B cell (primary cell): Measurements from ENCODE around the gene PI4KB.

Experiments
- EZH2 ChIP-seq: IDR thresholded peaks from 2 replicates; pipeline ENCODE4 v1.6.1; 2012; ENCODE audit warnings: borderline replicate concordance, low read depth, mild to moderate bottlenecking, moderate library complexity, low read length; ENCODE audit not compliant: insufficient read depth, poor library complexity, severe bottlenecking
- TF ChIP-seq, protein P1 (sequence below): fragments of 200-600 bp; IDR thresholded peaks from one replicate; pipeline ENCODE4 v1.8.0; 2022; ENCODE audit warnings: antibody characterized with exemption, mild to moderate bottlenecking

DNA sequence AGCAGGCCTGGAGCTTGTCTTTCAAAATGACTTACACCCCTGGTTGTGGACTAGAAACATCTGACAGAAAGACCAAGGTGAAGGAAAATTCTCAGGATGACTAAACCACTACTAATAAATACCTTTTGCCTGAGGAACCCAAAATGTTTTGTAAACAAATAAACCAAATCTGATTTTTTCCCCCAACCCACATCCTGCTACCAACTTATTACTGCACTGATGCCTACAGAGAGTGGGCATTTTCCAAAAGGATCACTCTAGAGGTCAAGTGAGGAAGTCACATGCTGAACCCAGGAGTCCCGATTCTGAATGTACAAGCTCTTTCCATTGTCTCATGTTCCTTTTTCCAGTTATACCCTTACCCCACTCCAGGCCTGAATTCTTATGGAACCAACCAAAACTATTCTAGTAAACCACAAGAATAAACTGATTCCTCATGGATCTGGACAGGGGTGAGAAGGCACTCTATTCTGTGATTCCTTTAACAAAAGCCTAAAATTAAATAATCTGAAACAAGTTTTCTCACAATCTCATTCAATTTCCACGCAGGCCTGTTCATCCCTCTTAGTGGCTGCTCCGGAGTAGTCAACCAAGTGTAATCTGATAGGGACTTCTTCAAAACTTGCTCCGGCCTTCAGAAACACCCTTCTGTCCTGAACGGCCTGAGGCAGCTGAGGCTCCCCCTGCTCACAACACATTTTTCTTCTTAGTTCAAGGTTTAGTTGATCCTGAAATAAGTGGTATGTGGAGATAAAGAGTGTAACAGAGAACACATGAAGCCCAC lies 1.4 kb downstream of the PI4KB start:
- TF ChIP-seq, protein P1, sequence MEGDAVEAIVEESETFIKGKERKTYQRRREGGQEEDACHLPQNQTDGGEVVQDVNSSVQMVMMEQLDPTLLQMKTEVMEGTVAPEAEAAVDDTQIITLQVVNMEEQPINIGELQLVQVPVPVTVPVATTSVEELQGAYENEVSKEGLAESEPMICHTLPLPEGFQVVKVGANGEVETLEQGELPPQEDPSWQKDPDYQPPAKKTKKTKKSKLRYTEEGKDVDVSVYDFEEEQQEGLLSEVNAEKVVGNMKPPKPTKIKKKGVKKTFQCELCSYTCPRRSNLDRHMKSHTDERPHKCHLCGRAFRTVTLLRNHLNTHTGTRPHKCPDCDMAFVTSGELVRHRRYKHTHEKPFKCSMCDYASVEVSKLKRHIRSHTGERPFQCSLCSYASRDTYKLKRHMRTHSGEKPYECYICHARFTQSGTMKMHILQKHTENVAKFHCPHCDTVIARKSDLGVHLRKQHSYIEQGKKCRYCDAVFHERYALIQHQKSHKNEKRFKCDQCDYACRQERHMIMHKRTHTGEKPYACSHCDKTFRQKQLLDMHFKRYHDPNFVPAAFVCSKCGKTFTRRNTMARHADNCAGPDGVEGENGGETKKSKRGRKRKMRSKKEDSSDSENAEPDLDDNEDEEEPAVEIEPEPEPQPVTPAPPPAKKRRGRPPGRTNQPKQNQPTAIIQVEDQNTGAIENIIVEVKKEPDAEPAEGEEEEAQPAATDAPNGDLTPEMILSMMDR = no peak
- no peak for TF ChIP-seq EZH2
